H9 (cell line): ENCODE data around the gene LTF. TPM values are rescaled to one million over a fixed set of nuclear protein-coding genes. Genes with fewer than 3 reads are reported as not detected.

ENCODE experiments used
- DNase-seq: peaks from one replicate; pipeline ENCODE4 v3.0.0-alpha.2; 2017
- H2AFZ ChIP-seq: one replicate; pipeline ENCODE4 v1.6.1; 2013; ENCODE audit warnings: mild to moderate bottlenecking, low read length, control low read depth, moderate library complexity
- H2AK5ac ChIP-seq: 2 replicates; pipeline ENCODE4 v1.6.1; 2013; ENCODE audit warnings: low read length, control low read depth, mixed read lengths; ENCODE audit not compliant: insufficient read length
- H2BK120ac ChIP-seq: one replicate; pipeline ENCODE4 v1.6.1; 2013; ENCODE audit warnings: low read depth, mild to moderate bottlenecking, low read length, control low read depth, inconsistent platforms; ENCODE audit not compliant: poor library complexity, severe bottlenecking
- H2BK12ac ChIP-seq: 2 replicates; pipeline ENCODE4 v1.6.1; 2013; ENCODE audit warnings: low read length, control low read depth, mixed read lengths, low read depth; ENCODE audit not compliant: insufficient read length
- H2BK15ac ChIP-seq: 2 replicates; pipeline ENCODE4 v1.6.1; 2013; ENCODE audit warnings: low read depth, low read length, control low read depth
- H2BK20ac ChIP-seq: one replicate; pipeline ENCODE4 v1.6.1; 2013; ENCODE audit warnings: low read depth, mild to moderate bottlenecking, low read length, control low read depth, inconsistent platforms; ENCODE audit not compliant: poor library complexity, severe bottlenecking
- H2BK5ac ChIP-seq: 2 replicates; pipeline ENCODE4 v1.6.1; 2013; ENCODE audit warnings: low read length, control low read depth, mixed read lengths; ENCODE audit not compliant: insufficient read length
- H3K14ac ChIP-seq: 2 replicates; pipeline ENCODE4 v1.6.1; 2013; ENCODE audit warnings: low read length, control low read depth; ENCODE audit not compliant: insufficient read depth
- H3K18ac ChIP-seq: 2 replicates; pipeline ENCODE4 v1.6.1; 2013; ENCODE audit warnings: low read depth, mild to moderate bottlenecking, mixed read lengths, low read length, control low read depth; ENCODE audit not compliant: insufficient read length
- H3K23ac ChIP-seq: 2 replicates; pipeline ENCODE4 v1.6.1; 2013; ENCODE audit warnings: low read length, control low read depth, mixed read lengths, low read depth; ENCODE audit not compliant: insufficient read length
- H3K23me2 ChIP-seq: 2 replicates; pipeline ENCODE4 v1.6.1; 2013; ENCODE audit warnings: low read depth, mild to moderate bottlenecking, mixed read lengths, low read length, control low read depth; ENCODE audit not compliant: insufficient read length, poor library complexity, severe bottlenecking
- H3K27ac ChIP-seq: 2 replicates; pipeline ENCODE4 v1.5.1; 2013; ENCODE audit warnings: low read length, control low read depth, mixed read lengths, low read depth; ENCODE audit not compliant: insufficient read length
- H3K27me3 ChIP-seq: 2 replicates; pipeline ENCODE4 v1.6.1; 2013; ENCODE audit warnings: low read length, control low read depth, inconsistent platforms; ENCODE audit not compliant: insufficient read depth
- H3K4ac ChIP-seq: 2 replicates; pipeline ENCODE4 v1.6.1; 2013; ENCODE audit warnings: low read depth, mild to moderate bottlenecking, control low read depth, inconsistent platforms, low read length, moderate library complexity
- H3K4me1 ChIP-seq: 2 replicates; pipeline ENCODE4 v1.6.1; 2013; ENCODE audit warnings: low read length, control low read depth, inconsistent platforms; ENCODE audit not compliant: insufficient read depth
- H3K4me2 ChIP-seq: 2 replicates; pipeline ENCODE4 v1.6.1; 2013; ENCODE audit warnings: low read length, control low read depth, mixed read lengths; ENCODE audit not compliant: insufficient read length, insufficient read depth
- H3K56ac ChIP-seq: 2 replicates; pipeline ENCODE4 v1.6.1; 2013; ENCODE audit warnings: low read depth, mild to moderate bottlenecking, mixed read lengths, low read length, control low read depth; ENCODE audit not compliant: insufficient read length
- H3K79me1 ChIP-seq: 2 replicates; pipeline ENCODE4 v1.6.1; 2013; ENCODE audit warnings: low read depth, mild to moderate bottlenecking, moderate library complexity, low read length, control low read depth, inconsistent platforms; ENCODE audit not compliant: insufficient read depth, poor library complexity, severe bottlenecking
- H3K79me2 ChIP-seq: 2 replicates; pipeline ENCODE4 v1.6.1; 2013; ENCODE audit warnings: low read length, control low read depth, inconsistent platforms; ENCODE audit not compliant: insufficient read depth
- H3K9ac ChIP-seq: 2 replicates; pipeline ENCODE4 v1.6.1; 2013; ENCODE audit warnings: low read length, control low read depth, mixed read lengths; ENCODE audit not compliant: insufficient read length; ENCODE audit errors: extremely low read depth
- H3K9me3 ChIP-seq: one replicate; pipeline ENCODE4 v1.6.1; 2013; ENCODE audit warnings: low read depth, low read length, inconsistent platforms; ENCODE audit not compliant: control insufficient read depth
- H3T11ph ChIP-seq: one replicate; pipeline ENCODE4 v1.6.1; 2013; ENCODE audit warnings: mild to moderate bottlenecking, low read length, control low read depth, inconsistent platforms
- H4K20me1 ChIP-seq: one replicate; pipeline ENCODE4 v1.6.1; 2013; ENCODE audit not compliant: control insufficient read depth, insufficient read length, insufficient read depth
- H4K5ac ChIP-seq: 2 replicates; pipeline ENCODE4 v1.6.1; 2013; ENCODE audit warnings: low read depth, mild to moderate bottlenecking, mixed read lengths, low read length, control low read depth; ENCODE audit not compliant: insufficient read length
- H4K8ac ChIP-seq: replicated peaks from 2 replicates; pipeline ENCODE4 v1.6.1; 2013; ENCODE audit warnings: low read length, control low read depth, mixed read lengths, low read depth; ENCODE audit not compliant: insufficient read length
- H4K91ac ChIP-seq: 2 replicates; pipeline ENCODE4 v1.6.1; 2013; ENCODE audit warnings: low read depth, mild to moderate bottlenecking, moderate library complexity, mixed read lengths, low read length, control low read depth; ENCODE audit not compliant: insufficient read length
- H3K27ac Mint-ChIP-seq, 3 experiments: 2 replicates in 2 of 3; 3 replicates in 1 of 3; pipeline ENCODE4 v1.8.0; 2020 to 2021; ENCODE audit warnings: mixed read lengths in 3 of 3, mild to moderate bottlenecking in 1 of 3, moderate library complexity in 1 of 3
- H3K27me3 Mint-ChIP-seq: 2 replicates; pipeline ENCODE4 v1.8.0; 2021; ENCODE audit warnings: low read depth, mild to moderate bottlenecking, moderate library complexity, mixed read lengths
- H3K36me3 Mint-ChIP-seq, 3 experiments: 2 replicates in 2 of 3; 3 replicates in 1 of 3; pipeline ENCODE4 v1.8.0; 2020 to 2021; ENCODE audit warnings: low read depth in 3 of 3, mixed read lengths in 3 of 3; ENCODE audit not compliant: insufficient read depth in 1 of 3
- H3K4me1 Mint-ChIP-seq, 2 experiments: 2 replicates each; pipeline ENCODE4 v1.8.0; 2020; ENCODE audit warnings: mixed read lengths in 2 of 2
- H3K4me3 Mint-ChIP-seq, 2 experiments: 2 replicates in 1 of 2; 3 replicates in 1 of 2; pipeline ENCODE4 v1.8.0; 2020 to 2021; ENCODE audit warnings: mild to moderate bottlenecking in 2 of 2, mixed read lengths in 2 of 2, moderate library complexity in 1 of 2
- H3K9me3 Mint-ChIP-seq, 2 experiments: 2 replicates in 1 of 2; 3 replicates in 1 of 2; pipeline ENCODE4 v1.8.0; 2020; ENCODE audit warnings: mild to moderate bottlenecking in 2 of 2, mixed read lengths in 2 of 2, moderate library complexity in 1 of 2
- CTCF ChIP-seq: fragments of 200-600 bp; sonication (generic); conservative IDR thresholded peaks from 3 replicates; pipeline ENCODE4 v1.8.0; 2021; ENCODE audit warnings: antibody characterized with exemption, mild to moderate bottlenecking
- WGBS: extraction: QIAGEN DNeasy Blood & Tissue Kit; methylation state at CpG from one replicate; pipeline ENCODE4 v1.1.7; 2013; ENCODE audit warnings: missing lambda C conversion rate, low lambda C conversion rate, mixed read lengths; ENCODE audit not compliant: insufficient read length; ENCODE audit errors: extremely low coverage; 5-methylcytosine and 5-hydroxymethylcytosine counted together
- total RNA-seq: library from RNA; stranded (reverse); gene quantifications from 2 replicates; pipeline ENCODE4 v1.2.1, GENCODE V29; 2021

Gene LTF
- total RNA-seq, 1 experiment from 2014 or later: not detected

DNA sequence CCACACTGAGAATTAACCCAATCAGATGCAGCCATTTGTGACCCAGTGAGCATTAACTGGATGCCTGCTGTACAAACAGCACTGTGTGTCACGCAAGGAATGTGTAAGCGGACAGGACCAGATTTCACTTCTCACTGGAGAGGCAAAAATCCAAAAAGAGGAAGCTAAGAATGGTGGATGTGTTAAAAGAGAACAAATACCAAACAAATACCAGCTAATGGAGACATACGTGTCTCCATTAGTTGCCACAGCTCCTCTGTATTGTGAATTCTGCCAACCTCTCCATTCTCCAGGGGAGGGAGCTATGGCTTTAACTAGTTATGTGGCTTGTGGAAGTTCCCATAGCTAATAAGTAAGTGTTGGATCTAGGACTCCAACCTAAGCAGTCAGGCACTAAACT, 2.6 kb downstream of the LTF start:
- no peaks in the 10 kb centered on the region for H4K20me1 ChIP-seq
- no peak overlapping the region for H2BK12ac ChIP-seq
- no peak overlapping the region for H3K9ac ChIP-seq
- no peak overlapping the region for H2AFZ ChIP-seq
- H2AK5ac ChIP-seq: no peak overlapping the region
- H3K27me3 Mint-ChIP-seq: peaks cover 12% of the 10 kb centered on the region
- no peak overlapping the region for H3K4me2 ChIP-seq
- no peak overlapping the region for H3K56ac ChIP-seq
- peak; percentile 42; the same call in 2 of the 3 replicates for TF ChIP-seq CTCF
- no peak overlapping the region for H3K18ac ChIP-seq
- H3K4ac ChIP-seq: no peak overlapping the region
- DNase-seq: peak; percentile 28
- WGBS: no CpG with 5 or more reads among the region's 3 CpGs
- H3K14ac ChIP-seq: no peak overlapping the region
- H2BK15ac ChIP-seq: no peak overlapping the region
- no peak overlapping the region for H2BK120ac ChIP-seq
- H3K79me1 ChIP-seq: no peaks in the 10 kb centered on the region
- H4K91ac ChIP-seq: no peak overlapping the region
- H2BK20ac ChIP-seq: no peak overlapping the region
- H3K36me3 Mint-ChIP-seq: no peaks in the 10 kb centered on the region
- H3K4me3 Mint-ChIP-seq: no peak overlapping the region
- H3K23ac ChIP-seq: no peak overlapping the region
- H3K27ac ChIP-seq: no peak overlapping the region
- H3K79me2 ChIP-seq: no peaks in the 10 kb centered on the region
- no peak overlapping the region for H3T11ph ChIP-seq
- H2BK5ac ChIP-seq: no peak overlapping the region
- H3K9me3 Mint-ChIP-seq: peaks cover 0 to 8% of the 10 kb centered on the region in 2 experiments; a peak in 1 of 5 replicates
- no peaks in the 10 kb centered on the region for H3K23me2 ChIP-seq
- H3K27ac Mint-ChIP-seq: no peak overlapping the region
- no peaks in the 10 kb centered on the region for H3K4me1 ChIP-seq
- no peaks in the 10 kb centered on the region for H3K9me3 ChIP-seq
- no peak overlapping the region for H4K5ac ChIP-seq
- no peaks in the 10 kb centered on the region; the same call in 1 of the 2 replicates for H3K27me3 ChIP-seq
- no peak overlapping the region for H4K8ac ChIP-seq
- peaks cover 0 to 2% of the 10 kb centered on the region in 2 experiments; a peak in 2 of 4 replicates for H3K4me1 Mint-ChIP-seq
